HS-5 (cell line): ENCODE measurements around the gene SPATA32.

Source experiments
- DNase-seq: peaks from one replicate; pipeline ENCODE4 v3.0.0-alpha.2; 2012; ENCODE audit warnings: low read depth

Gene SPATA32

DNA sequence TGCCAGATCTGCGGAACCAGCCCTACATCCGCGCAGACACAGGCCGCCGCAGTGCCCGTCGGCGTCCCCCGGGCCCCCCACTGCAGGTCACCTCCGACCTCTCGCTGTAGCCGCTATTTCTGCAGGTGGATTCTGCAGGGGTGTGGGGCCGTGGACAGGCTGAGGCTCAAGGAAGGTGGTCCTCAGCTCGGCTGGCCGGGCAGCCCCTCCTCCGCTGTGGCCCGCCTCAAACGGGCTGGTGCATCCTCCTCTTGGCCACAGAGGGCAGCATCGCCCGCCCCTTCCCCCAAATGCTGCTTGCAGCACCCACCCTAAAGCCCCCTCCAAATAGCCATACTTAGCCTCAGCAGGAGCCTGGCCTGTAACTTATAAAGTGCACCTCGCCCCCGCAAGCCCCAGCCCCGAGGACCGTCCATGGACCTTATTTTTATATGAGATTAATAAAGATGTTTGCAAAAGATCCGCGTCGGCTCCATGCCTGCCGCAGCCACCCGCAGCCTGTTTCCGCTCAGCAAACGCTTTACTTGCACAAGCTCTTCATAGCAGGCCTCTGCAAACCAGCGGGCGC is 14.9 kb downstream of the SPATA32 start:
- no peak for DNase-seq

DNA sequence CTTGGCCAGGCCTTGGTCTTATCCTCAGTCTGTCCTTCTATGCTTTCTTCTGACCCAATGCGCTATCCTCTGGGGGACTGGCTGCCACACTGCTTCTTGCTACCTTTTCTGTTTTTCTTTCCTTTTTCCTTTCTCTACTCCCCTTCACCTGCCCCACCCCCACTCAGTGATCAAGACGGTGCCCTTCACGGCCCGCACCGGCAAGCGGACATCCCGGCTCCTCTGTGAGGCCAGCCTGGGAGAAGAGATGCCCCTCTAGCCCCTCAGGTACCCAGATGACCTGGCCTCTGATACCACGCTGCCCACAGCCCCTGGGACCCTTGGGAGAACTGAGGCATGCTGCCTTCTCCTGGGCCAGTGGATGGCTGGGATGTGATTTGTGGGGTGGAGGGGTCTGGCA is 15.6 kb downstream of the SPATA32 start:
- DNase-seq: no peak

DNA sequence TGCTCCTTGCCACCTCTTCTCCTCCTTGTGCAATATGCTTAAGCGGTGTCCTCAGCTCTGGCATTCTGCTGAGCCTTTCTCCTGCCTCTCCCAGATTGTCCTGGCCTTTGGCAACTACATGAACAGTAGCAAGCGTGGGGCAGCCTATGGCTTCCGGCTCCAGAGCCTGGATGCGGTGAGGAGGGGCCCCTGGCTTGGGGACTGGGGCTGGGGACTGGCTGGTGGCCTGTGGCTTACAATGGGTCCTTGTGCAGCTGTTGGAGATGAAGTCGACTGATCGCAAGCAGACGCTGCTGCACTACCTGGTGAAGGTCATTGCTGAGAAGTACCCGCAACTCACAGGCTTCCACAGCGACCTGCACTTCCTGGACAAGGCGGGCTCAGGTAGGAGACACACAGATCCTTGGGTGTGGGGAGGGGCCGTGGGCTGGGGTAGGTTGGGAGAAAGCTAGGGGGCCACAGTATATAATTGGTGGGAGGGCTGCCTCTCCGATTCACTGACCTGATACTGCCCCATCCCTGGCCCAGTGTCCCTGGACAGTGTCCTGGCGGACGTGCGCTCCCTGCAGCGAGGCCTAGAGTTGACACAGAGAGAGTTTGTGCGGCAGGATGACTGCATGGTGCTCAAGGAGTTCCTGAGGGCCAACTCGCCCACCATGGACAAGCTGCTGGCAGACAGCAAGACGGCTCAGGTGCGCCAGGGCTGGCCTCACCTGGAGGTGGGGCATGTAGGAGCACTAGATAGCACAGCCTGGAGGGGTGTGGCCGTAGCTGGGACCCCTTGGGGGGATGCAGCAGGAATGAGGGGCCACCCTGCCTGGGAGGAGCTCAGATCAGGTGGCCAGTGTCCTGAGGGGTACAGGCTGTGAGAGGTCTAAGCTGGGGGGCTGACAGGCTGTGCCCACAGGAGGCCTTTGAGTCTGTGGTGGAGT is 16.9 kb downstream of the SPATA32 start:
- no peak for DNase-seq

DNA sequence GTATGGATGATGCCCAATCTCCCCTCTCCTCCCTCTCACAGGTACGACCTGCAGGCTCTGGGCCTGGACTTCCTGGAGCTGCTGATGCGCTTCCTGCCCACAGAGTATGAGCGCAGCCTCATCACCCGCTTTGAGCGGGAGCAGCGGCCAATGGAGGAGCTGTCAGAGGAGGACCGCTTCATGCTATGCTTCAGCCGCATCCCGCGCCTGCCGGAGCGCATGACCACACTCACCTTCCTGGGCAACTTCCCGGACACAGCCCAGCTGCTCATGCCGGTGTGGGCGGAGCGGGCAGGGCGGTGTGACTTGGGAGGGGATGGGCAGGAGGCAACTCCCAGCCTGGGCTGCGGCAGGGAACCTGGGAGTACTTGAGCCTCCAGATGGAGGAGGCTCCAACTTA is 18.1 kb downstream of the SPATA32 start:
- DNase-seq: no peak

DNA sequence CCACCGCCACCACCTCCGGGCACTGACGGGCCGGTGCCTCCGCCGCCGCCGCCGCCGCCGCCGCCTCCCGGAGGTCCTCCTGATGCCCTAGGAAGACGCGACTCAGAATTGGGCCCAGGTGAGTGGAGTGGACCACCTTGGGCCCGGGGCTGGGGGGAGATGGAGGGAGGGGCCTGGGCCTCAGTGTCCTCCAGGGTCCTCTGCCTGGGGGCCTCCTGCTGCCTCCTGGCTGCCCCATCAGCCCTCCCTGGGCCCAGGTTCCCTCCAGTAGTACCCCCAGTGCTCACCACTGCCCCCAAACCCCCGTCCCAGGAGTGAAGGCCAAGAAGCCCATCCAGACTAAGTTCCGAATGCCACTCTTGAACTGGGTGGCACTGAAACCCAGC is 19.9 kb downstream of the SPATA32 start:
- no peak for DNase-seq

DNA sequence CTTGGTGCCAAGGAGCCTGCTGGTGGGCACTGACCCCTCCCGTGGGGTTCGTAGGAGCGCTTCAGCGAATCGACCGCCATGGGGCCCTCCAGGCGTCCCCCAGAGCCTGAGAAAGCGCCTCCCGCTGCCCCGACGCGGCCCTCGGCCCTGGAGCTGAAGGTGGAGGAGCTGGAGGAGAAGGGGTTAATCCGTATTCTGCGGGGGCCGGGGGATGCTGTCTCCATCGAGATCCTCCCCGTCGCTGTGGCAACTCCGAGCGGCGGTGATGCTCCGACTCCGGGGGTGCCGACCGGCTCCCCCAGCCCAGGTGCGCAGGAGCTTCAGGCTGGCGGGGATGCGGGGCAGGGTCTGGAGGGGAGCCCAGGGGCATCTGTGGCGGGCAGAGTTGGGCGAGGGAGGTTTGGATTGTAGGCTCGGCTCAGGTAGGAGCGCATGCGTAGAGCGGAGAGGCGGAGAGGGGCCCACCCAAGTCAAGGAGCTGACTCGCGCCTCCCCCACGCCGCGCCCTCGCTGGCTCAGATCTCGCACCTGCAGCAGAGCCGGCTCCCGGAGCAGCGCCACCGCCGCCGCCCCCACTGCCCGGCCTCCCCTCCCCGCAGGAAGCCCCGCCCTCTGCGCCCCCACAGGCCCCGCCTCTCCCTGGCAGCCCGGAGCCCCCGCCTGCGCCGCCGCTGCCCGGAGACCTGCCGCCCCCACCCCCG is 20.4 kb downstream of the SPATA32 start:
- DNase-seq: no peak

DNA sequence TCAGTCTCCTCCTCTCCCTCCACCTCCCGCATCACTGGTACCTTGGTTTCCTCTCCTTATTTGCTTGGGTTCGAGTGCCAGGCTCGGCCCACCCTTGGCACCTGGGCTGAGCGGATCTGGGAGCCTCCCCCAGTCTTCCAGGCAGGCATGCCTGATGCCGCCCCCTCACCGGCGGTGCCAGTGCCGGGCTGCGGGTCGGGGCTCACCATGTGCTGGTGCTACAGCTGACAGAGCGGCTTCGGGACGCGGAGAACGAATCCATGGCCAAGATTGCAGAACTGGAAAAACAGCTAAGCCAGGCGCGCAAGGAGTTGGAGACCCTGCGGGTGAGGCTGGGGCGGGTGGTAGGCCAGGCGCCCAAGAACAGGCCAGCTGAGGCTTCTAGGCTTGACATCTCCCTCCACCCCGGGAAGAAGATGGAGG is 21.0 kb downstream of the SPATA32 start:
- DNase-seq: no peak

DNA sequence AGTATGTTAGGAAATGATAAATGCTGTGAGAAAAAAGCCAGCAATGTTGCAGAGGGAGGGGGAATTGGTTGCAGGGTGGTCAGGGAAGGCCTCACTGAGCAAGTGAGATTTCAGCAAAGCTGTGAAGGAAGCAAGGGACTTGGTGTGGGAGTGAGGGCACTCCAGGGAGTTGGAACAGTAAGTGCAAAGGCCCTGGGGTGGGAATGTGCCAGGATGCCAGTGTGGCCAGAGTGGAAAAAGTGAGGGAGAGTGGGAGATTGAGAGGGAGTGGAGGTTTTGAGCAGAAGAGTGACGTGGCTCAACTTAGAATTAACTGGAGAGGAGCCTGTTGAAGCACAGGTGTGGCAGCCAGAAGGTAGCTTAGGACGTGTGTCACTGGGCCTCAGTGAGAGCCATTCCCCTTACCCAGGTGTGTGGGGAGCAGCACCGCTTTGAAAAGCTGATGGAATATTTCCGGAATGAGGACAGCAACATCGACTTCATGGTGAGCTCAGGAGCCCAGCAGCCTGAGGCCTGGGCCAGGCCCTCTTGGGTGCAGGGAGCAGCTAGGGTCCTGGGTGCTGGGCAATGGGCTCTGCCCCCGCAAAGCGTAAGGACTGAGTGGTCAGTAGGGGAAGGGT is 23.6 kb downstream of the SPATA32 start:
- DNase-seq: no peak

DNA sequence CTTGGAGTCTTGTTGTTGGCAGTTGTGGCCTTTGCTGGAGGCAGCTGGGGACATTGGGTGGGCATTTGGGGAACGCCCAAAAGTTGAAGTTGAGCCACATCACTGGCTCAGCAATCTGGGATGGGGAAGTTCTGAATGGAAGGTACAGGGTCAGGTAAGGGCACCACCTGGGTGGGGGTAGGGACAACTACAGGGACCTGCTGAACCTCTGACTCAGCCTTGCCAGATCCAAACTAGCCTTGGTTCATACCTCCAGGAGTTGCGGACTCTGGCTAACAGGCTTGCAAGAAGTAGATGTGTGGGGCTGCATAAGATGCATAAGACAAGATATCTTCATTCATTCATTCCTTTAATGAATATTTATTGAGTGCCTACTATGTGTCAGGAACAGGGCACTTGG is 24.2 kb downstream of the SPATA32 start:
- no peak for DNase-seq

DNA sequence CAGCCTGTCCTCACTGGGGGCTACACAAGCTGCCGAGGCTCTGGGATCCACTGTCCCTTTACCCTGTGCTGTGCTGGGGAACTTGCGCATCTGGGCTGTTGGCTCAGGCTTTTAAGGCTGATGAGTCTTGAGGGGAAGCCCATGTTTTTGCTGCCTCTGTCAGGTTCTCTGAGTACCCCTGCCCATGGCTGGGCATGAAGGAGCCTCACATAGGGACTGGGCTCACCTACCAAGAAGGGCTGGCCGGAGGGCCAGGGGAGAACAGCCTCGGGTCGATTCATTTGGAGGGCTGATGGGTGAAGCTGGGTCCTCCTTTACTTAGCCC is 25.6 kb downstream of the SPATA32 start:
- DNase-seq: no peak

DNA sequence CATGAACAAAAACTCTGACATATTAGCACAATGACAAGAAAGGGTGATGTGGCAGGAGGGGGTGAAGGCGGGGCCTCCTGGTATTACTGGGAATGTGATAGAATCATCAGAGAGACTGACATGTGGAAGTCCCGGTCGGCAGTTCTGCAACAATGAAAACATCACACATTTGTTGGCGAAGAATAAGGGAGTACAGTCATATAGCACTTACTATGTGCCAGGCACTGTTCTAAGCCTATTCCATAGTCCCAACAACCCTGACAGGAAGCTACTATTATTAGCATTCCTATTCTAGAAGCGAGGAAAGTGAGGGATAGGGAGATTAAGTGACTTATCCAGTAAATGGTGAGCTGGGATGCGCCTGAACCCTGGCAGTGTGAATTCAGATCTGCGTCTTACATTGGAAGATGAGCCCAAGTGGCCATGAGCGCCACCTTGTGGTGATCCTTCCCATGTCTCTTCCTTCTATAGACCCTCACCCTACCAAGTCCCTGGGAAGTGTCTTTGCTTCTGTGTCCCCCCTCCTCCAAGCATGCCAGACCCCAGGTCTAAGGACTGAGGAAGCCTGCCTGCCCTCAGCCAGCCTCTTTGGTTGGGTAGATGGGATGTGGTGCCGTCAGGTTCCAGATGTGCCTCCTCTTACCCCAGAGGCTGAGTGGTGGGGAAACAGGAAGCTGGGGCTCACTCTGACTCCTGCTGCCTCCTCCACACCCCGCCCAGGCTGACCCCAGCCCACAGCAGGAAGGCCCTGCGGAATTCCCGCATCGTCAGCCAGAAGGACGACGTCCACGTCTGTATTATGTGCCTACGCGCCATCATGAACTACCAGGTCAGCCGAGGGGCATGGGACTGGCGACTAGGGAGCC is 26.2 kb downstream of the SPATA32 start:
- DNase-seq: no peak

DNA sequence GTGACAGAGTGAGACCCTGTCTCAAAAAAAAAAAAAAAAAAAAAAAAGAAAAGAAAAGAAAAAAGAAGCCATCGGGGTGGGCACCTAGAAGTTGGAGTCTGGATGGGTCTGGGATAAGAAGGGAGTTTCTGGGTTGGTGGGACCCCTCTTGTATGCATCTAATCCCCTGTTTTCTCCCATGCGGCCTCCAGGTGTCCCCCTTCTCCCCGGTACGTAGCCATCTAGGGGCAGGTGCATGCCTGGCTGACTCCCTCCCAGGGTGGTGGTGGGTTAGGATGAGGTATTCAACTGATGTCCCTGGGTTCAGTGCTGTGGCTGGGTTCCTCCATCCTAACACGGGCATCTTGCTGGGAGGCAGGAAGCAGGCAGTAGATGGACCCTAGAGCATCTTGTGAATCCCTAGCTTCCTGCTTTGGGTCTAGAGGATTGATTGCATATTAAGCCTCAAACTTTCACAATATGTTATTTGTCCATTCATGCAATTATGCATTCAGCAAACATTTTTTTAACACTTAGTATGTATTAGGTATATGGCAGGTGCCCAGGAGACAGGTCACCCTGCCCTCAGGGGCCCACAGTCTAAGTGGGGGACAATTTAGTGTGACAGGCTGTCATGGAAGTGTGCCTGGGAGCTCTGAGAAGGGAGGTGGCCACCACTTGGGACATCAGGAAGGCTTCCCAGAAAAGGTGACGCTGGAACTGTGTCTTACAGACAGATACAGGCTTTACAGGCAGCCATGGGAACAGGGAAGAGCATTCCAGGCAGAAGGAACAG is 27.1 kb downstream of the SPATA32 start:
- no peak for DNase-seq

DNA sequence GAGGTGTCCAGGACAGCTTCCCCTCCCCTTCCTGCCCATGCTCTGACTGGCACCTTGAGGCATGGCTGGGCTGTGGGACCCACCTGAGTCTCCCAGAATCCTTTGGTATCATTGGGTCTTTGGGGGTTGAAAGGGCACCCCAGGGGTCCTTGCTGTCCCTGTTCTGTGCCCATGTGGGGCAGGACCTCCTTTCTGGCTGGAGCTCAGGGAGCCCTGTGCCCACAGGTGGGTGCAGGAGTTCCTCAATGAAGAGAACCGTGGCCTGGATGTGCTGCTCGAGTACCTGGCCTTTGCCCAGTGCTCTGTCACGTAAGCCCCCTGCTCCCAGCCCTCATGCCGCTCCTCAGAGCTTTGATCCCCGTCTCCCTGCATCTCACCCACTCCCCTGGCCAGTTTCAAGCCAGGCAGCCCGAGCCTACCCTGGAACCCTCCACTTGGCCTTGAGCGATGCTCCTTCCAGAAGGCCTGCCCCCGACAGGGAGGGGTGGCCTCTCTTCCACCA is 28.4 kb downstream of the SPATA32 start:
- no peak for DNase-seq

DNA sequence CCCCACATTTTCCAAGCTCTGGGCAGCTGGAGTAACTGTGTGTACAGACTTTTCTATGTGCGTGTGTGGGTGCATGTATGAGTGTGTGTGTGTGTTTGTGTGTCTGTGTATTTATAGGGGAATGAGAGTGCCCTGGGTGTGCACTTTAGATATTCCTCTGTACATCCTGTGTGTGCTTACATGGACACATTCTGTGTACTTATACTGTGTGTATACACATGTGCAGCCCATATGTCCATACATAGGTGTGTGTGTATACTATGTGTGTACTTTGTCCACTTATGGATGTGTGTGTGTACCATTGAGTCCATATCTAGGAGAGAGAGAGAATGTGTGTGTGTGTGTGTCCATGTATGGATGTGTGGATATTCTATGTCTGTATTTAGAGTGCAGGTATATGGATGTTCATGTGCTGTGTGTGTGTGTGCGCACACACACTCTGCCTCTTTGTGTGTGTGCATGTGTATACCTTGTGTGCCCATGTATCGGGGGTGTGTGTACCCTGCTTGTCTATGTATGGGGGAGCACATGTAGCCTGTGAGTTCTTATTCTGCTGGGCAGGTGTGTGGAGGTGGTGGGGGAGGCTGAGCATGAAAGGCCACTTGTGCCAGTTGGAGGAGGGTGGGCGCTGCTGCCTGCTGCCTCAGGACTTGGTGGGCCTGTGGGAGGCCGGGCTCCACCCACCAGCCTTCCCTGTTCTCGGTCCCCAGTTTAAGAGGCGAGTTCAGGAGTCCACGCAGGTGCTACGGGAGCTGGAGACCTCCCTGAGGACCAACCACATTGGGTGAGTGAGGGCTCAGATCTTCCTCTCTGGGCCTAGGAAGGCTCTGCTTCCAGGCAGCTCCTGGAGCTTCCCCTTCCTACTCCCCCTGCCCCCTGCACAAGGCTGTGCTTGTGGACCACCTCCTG is 29.1 kb downstream of the SPATA32 start:
- no peak for DNase-seq

DNA sequence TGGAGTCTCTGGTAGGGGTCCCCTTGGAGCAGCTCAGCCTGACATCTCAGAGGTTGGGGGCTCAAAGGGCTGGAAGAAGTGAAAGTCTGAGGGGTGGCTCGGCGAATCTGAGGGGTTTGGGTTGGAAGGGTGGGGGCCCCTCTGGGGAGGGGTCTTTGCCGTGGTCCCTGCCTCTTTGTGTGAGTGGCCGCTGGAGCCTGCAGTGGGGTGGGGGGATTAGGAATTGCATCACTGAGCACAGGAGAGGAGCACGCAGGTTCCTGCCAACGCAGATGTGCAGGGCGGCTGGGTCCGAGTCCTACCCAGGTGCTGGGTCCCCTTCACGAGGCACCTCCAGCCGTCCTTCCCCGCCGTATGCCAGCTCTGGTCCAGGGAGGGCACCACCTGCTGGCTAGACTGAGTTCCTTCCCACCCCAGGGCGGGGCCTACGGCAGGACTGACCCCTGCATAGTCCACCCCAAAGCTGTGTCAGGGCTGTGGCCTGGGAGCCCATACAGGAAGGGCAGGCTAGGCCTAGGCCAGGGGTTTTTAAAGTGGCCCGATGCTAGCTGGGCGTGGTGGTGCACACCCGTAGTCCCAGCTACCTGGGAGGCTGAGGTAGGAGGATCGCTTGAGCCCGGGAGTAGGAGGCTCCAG is 30.3 kb downstream of the SPATA32 start:
- DNase-seq: no peak

DNA sequence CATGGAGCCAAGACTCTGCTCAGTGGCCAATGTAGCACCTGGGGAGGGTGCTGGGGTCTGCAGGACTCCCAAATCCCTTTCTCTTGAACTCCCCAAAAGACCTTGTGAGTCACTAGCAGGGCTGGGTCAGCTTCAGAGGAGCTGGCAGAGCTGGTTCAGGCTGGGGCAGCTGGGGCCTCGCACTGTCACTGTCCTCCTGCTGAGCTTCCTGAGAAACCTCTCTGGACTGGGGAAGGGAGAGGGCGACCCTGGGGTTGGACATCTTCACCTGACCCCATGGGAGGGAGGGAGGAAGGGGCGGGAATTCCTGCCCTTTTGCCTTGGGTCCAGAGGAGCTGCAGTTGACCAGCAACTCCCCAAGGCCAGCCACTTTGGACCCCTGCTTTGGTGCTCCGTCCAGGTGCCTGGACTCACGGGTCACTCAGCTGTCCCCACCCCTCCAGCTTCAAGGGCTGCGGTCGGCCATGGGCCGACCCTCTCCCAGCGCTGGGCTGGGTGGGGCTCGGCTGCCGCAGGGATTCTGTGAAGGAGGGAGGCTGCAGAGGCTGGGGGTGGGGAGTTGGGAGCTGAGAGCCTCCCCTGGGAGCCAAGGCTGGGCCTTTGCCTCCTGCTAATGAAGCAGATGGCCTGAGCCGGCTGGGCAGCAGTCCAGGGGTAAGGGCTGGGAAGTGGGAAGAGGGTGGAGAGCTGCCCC is 31.0 kb downstream of the SPATA32 start:
- DNase-seq: no peak

DNA sequence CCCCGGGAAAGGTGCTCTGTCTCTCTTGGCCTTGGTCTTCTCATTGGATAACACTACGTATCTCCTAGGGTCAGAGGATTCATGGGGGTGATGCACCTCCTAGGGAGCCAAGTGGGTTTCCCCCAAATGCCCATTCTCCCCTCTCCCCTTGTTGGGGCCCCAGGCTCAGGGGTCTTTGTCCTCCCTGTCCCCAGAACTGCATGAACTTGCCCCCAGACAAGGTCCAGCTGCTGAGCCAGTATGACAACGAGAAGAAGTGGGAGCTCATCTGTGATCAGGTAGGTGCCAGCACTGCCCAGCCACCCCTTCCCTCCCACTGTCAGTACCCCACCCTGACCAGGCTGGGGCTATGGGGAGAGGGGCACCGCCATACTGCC is 31.5 kb downstream of the SPATA32 start:
- DNase-seq: no peak

DNA sequence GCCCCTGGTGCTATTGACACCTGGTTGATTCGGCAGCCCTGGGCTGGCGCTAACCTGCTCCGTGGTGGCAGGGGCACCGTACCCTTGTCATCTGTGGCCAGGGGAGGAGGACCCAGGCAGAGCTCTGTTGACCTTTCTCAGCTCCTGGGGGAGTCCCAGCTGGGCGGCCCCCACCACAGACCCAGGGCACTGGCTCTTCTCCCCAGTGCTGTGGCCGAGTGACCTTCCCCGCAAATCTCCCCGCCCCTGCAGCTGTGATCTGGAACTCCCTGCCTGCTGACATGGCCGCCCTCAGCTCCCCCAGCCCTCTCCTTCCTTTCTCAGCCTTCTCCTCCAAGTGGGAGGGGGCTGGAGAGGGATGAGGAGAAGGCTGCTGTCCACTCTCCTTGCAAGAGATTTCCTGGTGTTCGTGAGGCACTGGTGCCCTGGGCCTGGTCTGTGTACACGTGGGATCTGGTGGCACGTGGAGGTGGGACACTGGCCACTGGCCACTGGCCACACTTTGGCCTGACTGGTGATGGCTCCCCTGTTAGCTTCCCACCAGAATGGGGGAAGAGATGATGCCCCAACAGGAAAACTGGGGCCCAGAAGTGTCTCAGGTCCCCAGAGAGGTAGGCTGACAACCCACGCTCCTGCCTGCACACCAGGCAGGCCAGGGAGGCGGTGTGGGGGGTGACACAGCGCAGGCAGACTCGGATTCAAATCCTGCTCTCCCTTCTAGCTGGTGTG is 32.0 kb downstream of the SPATA32 start:
- DNase-seq: no peak
